MM.1S (cell line): ENCODE results near the gene NEFH.

Experiments
- DNase-seq: peaks from one replicate; pipeline ENCODE4 v3.0.0-alpha.2; 2015
- H2AFZ ChIP-seq: fragments of 300-600 bp; sonication (generic); 2 replicates; pipeline ENCODE4 v1.6.0; 2016; ENCODE audit warnings: antibody characterized with exemption, low read length
- H3F3A ChIP-seq: fragments of 300-600 bp; sonication (generic); 2 replicates; pipeline ENCODE4 v1.6.1; 2016; ENCODE audit warnings: mild to moderate bottlenecking, antibody characterized with exemption, low read length, moderate library complexity, mixed read lengths; ENCODE audit not compliant: insufficient read depth
- H3K27ac ChIP-seq: fragments of 300-600 bp; sonication (generic); 2 replicates; pipeline ENCODE4 v1.5.1; 2016; ENCODE audit warnings: mild to moderate bottlenecking, low read length
- H3K27me3 ChIP-seq: fragments of 300-600 bp; sonication (generic); replicated peaks from 2 replicates; pipeline ENCODE4 v1.6.0; 2016; ENCODE audit warnings: low read length; ENCODE audit not compliant: insufficient read depth
- H3K36me3 ChIP-seq: fragments of 300-600 bp; sonication (generic); replicated peaks from 2 replicates; pipeline ENCODE4 v1.6.1; 2016; ENCODE audit warnings: mild to moderate bottlenecking, low read length, mixed read lengths; ENCODE audit not compliant: insufficient read depth
- H3K4me1 ChIP-seq: fragments of 300-600 bp; sonication (generic); 2 replicates; pipeline ENCODE4 v1.6.1; 2016; ENCODE audit warnings: low read length, mixed read lengths
- H3K4me2 ChIP-seq: fragments of 300-600 bp; sonication (generic); 2 replicates; pipeline ENCODE4 v1.6.0; 2016; ENCODE audit warnings: low read depth, low read length
- H3K4me3 ChIP-seq: fragments of 300-600 bp; sonication (generic); 2 replicates; pipeline ENCODE4 v1.5.1; 2016; ENCODE audit warnings: low read length, mixed read lengths
- H3K79me2 ChIP-seq: fragments of 300-600 bp; sonication (generic); 2 replicates; pipeline ENCODE4 v1.6.1; 2016; ENCODE audit warnings: mixed run types, low read length, mixed read lengths
- H3K9ac ChIP-seq: fragments of 300-600 bp; sonication (generic); 2 replicates; pipeline ENCODE4 v1.6.1; 2016; ENCODE audit warnings: low read length, mixed read lengths
- H3K9me2 ChIP-seq: fragments of 300-600 bp; sonication (generic); replicated peaks from 2 replicates; pipeline ENCODE4 v1.6.1; 2016; ENCODE audit warnings: mild to moderate bottlenecking, low read length, mixed read lengths; ENCODE audit not compliant: insufficient read depth
- H3K9me3 ChIP-seq: fragments of 300-600 bp; sonication (generic); replicated peaks from 2 replicates; pipeline ENCODE4 v1.6.1; 2016; ENCODE audit warnings: mild to moderate bottlenecking, low read length, mixed read lengths; ENCODE audit not compliant: insufficient read depth
- H4K20me1 ChIP-seq: fragments of 300-600 bp; sonication (generic); 2 replicates; pipeline ENCODE4 v1.6.1; 2016; ENCODE audit warnings: mild to moderate bottlenecking, low read length, moderate library complexity, mixed read lengths; ENCODE audit not compliant: insufficient read depth
- CTCF ChIP-seq: fragments of 300-600 bp; sonication (generic); IDR thresholded peaks from 2 replicates; pipeline ENCODE4 v1.5.1; 2016; ENCODE audit warnings: antibody characterized with exemption, low read length, mixed read lengths
- EZH2 ChIP-seq: fragments of 300-600 bp; sonication (generic); optimal IDR thresholded peaks from 2 replicates; pipeline ENCODE3; 2017; ENCODE audit warnings: low read depth, mild to moderate bottlenecking, antibody characterized with exemption, low read length, mixed read lengths
- EZH2phosphoT487 ChIP-seq: fragments of 300-600 bp; sonication (generic); IDR thresholded peaks from 2 replicates; pipeline ENCODE4 v1.6.1; 2018; ENCODE audit warnings: antibody characterized with exemption, low read length

Gene NEFH

GRCh38 chr22:29482253-29482652, 2.2 kb downstream of the NEFH start:
- DNase-seq = no peak
- Histone ChIP-seq H3F3A (no peaks in the 10 kb centered on the region), H3K9ac (no peak overlapping the region), H3K79me2 (no peaks in the 10 kb centered on the region), H2AFZ (no peak overlapping the region), H3K27ac (no peak overlapping the region), H3K4me1 (no peaks in the 10 kb centered on the region), H3K9me3 (no peaks in the 10 kb centered on the region), H3K27me3 (peaks cover 5% of the 10 kb centered on the region), H4K20me1 (no peaks in the 10 kb centered on the region), H3K4me2 (no peak overlapping the region), H3K9me2 (no peaks in the 10 kb centered on the region), H3K4me3 (no peak overlapping the region), H3K36me3 (no peaks in the 10 kb centered on the region)
- no peak for TF ChIP-seq CTCF
- TF ChIP-seq EZH2phosphoT487 = no peak
- no peak for TF ChIP-seq EZH2

- Histone ChIP-seq H2AFZ (no peak overlapping the region), H3K9me3 (no peaks in the 10 kb centered on the region), H3K4me3 (no peak overlapping the region), H3K36me3 (no peaks in the 10 kb centered on the region), H3K79me2 (no peaks in the 10 kb centered on the region), H3K9me2 (no peaks in the 10 kb centered on the region), H3K27me3 (peaks cover under 1% of the 10 kb centered on the region), H3K4me2 (no peak overlapping the region), H3K9ac (no peak overlapping the region), H4K20me1 (no peaks in the 10 kb centered on the region), H3K4me1 (no peaks in the 10 kb centered on the region), H3F3A (no peaks in the 10 kb centered on the region), H3K27ac (no peak overlapping the region)
- DNase-seq = no peak
- TF ChIP-seq EZH2phosphoT487 (no peak), CTCF (no peak), EZH2 (no peak)
These were observed 2.7 kb downstream of the NEFH start for GRCh38 chr22:29482726-29483125.

DNA sequence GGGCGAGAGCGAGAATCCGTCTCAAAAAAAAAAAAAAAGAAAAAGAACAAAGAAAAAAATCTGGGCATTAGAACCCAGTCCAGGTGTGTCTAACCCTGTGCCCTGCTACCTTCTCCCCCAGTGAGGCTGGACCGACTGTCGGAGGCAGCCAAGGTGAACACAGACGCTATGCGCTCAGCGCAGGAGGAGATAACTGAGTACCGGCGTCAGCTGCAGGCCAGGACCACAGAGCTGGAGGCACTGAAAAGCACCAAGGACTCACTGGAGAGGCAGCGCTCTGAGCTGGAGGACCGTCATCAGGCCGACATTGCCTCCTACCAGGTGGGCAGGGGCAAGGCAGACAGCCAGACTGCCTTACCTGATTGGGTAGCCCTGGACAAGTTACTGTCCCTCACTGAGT, 3.2 kb downstream of the NEFH start:
- no peaks in the 10 kb centered on the region; the same call in 1 of the 2 replicates for H3K27me3 ChIP-seq
- TF ChIP-seq CTCF (no peak), EZH2 (no peak), EZH2phosphoT487 (no peak)
- no peaks in the 10 kb centered on the region for H3K9me2 ChIP-seq
- no peaks in the 10 kb centered on the region for H3K79me2 ChIP-seq
- no peaks in the 10 kb centered on the region for H4K20me1 ChIP-seq
- H3K9ac ChIP-seq = no peak overlapping the region
- H3K4me3 ChIP-seq = no peak overlapping the region
- H3K4me2 ChIP-seq = no peak overlapping the region
- H3K27ac ChIP-seq = no peak overlapping the region
- no peaks in the 10 kb centered on the region for H3K36me3 ChIP-seq
- no peak for DNase-seq
- H3F3A ChIP-seq = no peaks in the 10 kb centered on the region
- no peak overlapping the region for H2AFZ ChIP-seq
- no peaks in the 10 kb centered on the region for H3K9me3 ChIP-seq
- no peaks in the 10 kb centered on the region for H3K4me1 ChIP-seq
